Neural cell (in vitro differentiated cells): ENCODE measurements around the gene HRH2. TPM values are rescaled to one million over a fixed set of nuclear protein-coding genes. Genes with fewer than 3 reads are reported as not detected.

ENCODE experiments used
- H2AFZ ChIP-seq: fragments of 200-600, 300-800 bp; sonication (generic), shearing (Covaris generic); 2 replicates; pipeline ENCODE4 v1.6.0; 2014; ENCODE audit warnings: low read depth, mild to moderate bottlenecking, antibody characterized with exemption, low read length, moderate library complexity
- H3F3A ChIP-seq: fragments of 200-600 bp; shearing (Covaris generic); 2 replicates; pipeline ENCODE4 v1.6.1; 2016; ENCODE audit warnings: mild to moderate bottlenecking, moderate library complexity, mixed read lengths, antibody characterized with exemption, low read length; ENCODE audit not compliant: insufficient read depth, poor library complexity, severe bottlenecking
- H3K27ac ChIP-seq: fragments of 200-600, 300-800 bp; sonication (generic), shearing (Covaris generic); 2 replicates; pipeline ENCODE4 v1.5.1; 2014; ENCODE audit warnings: mild to moderate bottlenecking, low read length, moderate library complexity
- H3K27me3 ChIP-seq: fragments of 300-800, 200-600 bp; sonication (generic), shearing (Covaris generic); 2 replicates; pipeline ENCODE4 v1.6.0; 2014; ENCODE audit warnings: mild to moderate bottlenecking, low read depth, low read length, moderate library complexity; ENCODE audit not compliant: insufficient read depth
- H3K36me3 ChIP-seq: fragments of 300-800, 200-600 bp; sonication (generic), shearing (Covaris generic); 2 replicates; pipeline ENCODE4 v1.5.1; 2014; ENCODE audit warnings: mild to moderate bottlenecking, antibody characterized with exemption, low read length, moderate library complexity; ENCODE audit not compliant: insufficient read depth
- H3K4me2 ChIP-seq: fragments of 300-800, 200-600 bp; sonication (generic), shearing (Covaris generic); 2 replicates; pipeline ENCODE4 v1.6.0; 2014; ENCODE audit warnings: mild to moderate bottlenecking, low read length
- H3K4me3 ChIP-seq: fragments of 300-800, 200-600 bp; sonication (generic), shearing (Covaris generic); 2 replicates; pipeline ENCODE4 v1.5.1; 2014; ENCODE audit warnings: mild to moderate bottlenecking, low read length, moderate library complexity
- H3K79me2 ChIP-seq: fragments of 200-600 bp; shearing (Covaris generic); replicated peaks from 2 replicates; pipeline ENCODE4 v1.6.0; 2014; ENCODE audit warnings: mild to moderate bottlenecking, low read length, moderate library complexity; ENCODE audit not compliant: insufficient read depth
- H3K9ac ChIP-seq: fragments of 300-800, 200-600 bp; sonication (generic), shearing (Covaris generic); 2 replicates; pipeline ENCODE4 v1.6.1; 2016; ENCODE audit warnings: mild to moderate bottlenecking, low read length, mixed read lengths
- H3K9me2 ChIP-seq: fragments of 200-600 bp; shearing (Covaris generic); 2 replicates; pipeline ENCODE4 v1.6.1; 2016; ENCODE audit warnings: mild to moderate bottlenecking, low read length, mixed read lengths; ENCODE audit not compliant: insufficient read depth
- H3K9me3 ChIP-seq: fragments of 200-600, 300-800 bp; sonication (generic), shearing (Covaris generic); 2 replicates; pipeline ENCODE4 v1.6.1; 2016; ENCODE audit warnings: mild to moderate bottlenecking, mixed run types, low read length, moderate library complexity, mixed read lengths
- H4K20me1 ChIP-seq: fragments of 200-600 bp; shearing (Covaris generic); 2 replicates; pipeline ENCODE4 v1.6.1; 2016; ENCODE audit warnings: mild to moderate bottlenecking, mixed run types; ENCODE audit not compliant: insufficient read depth
- EP300 ChIP-seq: fragments of 450-650 bp; conservative IDR thresholded peaks from 2 replicates; pipeline ENCODE4 v1.6.1; 2014; ENCODE audit warnings: antibody characterized with exemption, mild to moderate bottlenecking, moderate library complexity; ENCODE audit not compliant: poor library complexity, severe bottlenecking
- EZH2 ChIP-seq: fragments of 200-600, 300-800 bp; shearing (Covaris generic), sonication (generic); IDR thresholded peaks from 2 replicates; pipeline ENCODE4 v1.6.1; 2014; ENCODE audit warnings: antibody characterized with exemption, low read length, borderline replicate concordance, mild to moderate bottlenecking; ENCODE audit not compliant: insufficient read depth, poor library complexity, severe bottlenecking
- MXI1 ChIP-seq: fragments of 450-650 bp; conservative IDR thresholded peaks from 2 replicates; pipeline ENCODE4 v1.6.1; 2014; ENCODE audit warnings: antibody characterized with exemption, mild to moderate bottlenecking; ENCODE audit not compliant: poor library complexity, severe bottlenecking
- POLR2AphosphoS5 ChIP-seq: IDR thresholded peaks from 2 replicates; pipeline ENCODE4 v1.6.1; 2012
- RAD21 ChIP-seq: fragments of 450-650 bp; conservative IDR thresholded peaks from 2 replicates; pipeline ENCODE4 v1.6.1; 2014; ENCODE audit warnings: antibody characterized with exemption, mild to moderate bottlenecking, moderate library complexity
- SMC3 ChIP-seq: fragments of 450-650 bp; conservative IDR thresholded peaks from 2 replicates; pipeline ENCODE4 v1.6.1; 2014; ENCODE audit warnings: antibody characterized with exemption, mild to moderate bottlenecking, moderate library complexity; ENCODE audit not compliant: poor library complexity
- TAF1 ChIP-seq: IDR thresholded peaks from 2 replicates; pipeline ENCODE4 v1.6.1; 2012; ENCODE audit warnings: low read depth
- polyA plus RNA-seq: library from polyadenylated mRNA; depleted of rRNA; stranded (reverse); fragments of >200 nt; gene quantifications from 2 replicates; pipeline ENCODE4 v1.2.3, GENCODE V29; 2014
- TF ChIP-seq, protein P1 (sequence below): fragments of 450-650 bp; IDR thresholded peaks from 2 replicates; pipeline ENCODE4 v1.5.1; 2014; ENCODE audit warnings: antibody characterized with exemption, mild to moderate bottlenecking, moderate library complexity; ENCODE audit not compliant: poor library complexity, severe bottlenecking
- TF ChIP-seq, protein P2 (sequence below): IDR thresholded peaks from 2 replicates; pipeline ENCODE4 v1.6.1; 2012; ENCODE audit warnings: borderline replicate concordance

The HRH2 gene
- polyA plus RNA-seq, 1 donor from 2014 or later: 0.09 TPM

- Histone ChIP-seq H3K4me2 (no peak overlapping the region), H3F3A (no peaks in the 10 kb centered on the region), H3K27me3 (no peaks in the 10 kb centered on the region), H2AFZ (no peak overlapping the region), H3K9me2 (no peaks in the 10 kb centered on the region), H3K79me2 (no peaks in the 10 kb centered on the region), H3K9me3 (no peaks in the 10 kb centered on the region), H3K27ac (no peak overlapping the region), H3K9ac (no peak overlapping the region), H3K4me3 (no peak overlapping the region), H3K36me3 (no peaks in the 10 kb centered on the region), H4K20me1 (no peaks in the 10 kb centered on the region)
- TF ChIP-seq TAF1 (no peak), POLR2AphosphoS5 (peak; percentile 21), EZH2 (no peak)
- TF ChIP-seq, protein P1, sequence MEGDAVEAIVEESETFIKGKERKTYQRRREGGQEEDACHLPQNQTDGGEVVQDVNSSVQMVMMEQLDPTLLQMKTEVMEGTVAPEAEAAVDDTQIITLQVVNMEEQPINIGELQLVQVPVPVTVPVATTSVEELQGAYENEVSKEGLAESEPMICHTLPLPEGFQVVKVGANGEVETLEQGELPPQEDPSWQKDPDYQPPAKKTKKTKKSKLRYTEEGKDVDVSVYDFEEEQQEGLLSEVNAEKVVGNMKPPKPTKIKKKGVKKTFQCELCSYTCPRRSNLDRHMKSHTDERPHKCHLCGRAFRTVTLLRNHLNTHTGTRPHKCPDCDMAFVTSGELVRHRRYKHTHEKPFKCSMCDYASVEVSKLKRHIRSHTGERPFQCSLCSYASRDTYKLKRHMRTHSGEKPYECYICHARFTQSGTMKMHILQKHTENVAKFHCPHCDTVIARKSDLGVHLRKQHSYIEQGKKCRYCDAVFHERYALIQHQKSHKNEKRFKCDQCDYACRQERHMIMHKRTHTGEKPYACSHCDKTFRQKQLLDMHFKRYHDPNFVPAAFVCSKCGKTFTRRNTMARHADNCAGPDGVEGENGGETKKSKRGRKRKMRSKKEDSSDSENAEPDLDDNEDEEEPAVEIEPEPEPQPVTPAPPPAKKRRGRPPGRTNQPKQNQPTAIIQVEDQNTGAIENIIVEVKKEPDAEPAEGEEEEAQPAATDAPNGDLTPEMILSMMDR: no peak
- TF ChIP-seq, protein P2, sequence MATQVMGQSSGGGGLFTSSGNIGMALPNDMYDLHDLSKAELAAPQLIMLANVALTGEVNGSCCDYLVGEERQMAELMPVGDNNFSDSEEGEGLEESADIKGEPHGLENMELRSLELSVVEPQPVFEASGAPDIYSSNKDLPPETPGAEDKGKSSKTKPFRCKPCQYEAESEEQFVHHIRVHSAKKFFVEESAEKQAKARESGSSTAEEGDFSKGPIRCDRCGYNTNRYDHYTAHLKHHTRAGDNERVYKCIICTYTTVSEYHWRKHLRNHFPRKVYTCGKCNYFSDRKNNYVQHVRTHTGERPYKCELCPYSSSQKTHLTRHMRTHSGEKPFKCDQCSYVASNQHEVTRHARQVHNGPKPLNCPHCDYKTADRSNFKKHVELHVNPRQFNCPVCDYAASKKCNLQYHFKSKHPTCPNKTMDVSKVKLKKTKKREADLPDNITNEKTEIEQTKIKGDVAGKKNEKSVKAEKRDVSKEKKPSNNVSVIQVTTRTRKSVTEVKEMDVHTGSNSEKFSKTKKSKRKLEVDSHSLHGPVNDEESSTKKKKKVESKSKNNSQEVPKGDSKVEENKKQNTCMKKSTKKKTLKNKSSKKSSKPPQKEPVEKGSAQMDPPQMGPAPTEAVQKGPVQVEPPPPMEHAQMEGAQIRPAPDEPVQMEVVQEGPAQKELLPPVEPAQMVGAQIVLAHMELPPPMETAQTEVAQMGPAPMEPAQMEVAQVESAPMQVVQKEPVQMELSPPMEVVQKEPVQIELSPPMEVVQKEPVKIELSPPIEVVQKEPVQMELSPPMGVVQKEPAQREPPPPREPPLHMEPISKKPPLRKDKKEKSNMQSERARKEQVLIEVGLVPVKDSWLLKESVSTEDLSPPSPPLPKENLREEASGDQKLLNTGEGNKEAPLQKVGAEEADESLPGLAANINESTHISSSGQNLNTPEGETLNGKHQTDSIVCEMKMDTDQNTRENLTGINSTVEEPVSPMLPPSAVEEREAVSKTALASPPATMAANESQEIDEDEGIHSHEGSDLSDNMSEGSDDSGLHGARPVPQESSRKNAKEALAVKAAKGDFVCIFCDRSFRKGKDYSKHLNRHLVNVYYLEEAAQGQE: no peak
Measured at GRCh38 chr5:175623088-175623487, 34.8 kb upstream of the HRH2 start.

DNA sequence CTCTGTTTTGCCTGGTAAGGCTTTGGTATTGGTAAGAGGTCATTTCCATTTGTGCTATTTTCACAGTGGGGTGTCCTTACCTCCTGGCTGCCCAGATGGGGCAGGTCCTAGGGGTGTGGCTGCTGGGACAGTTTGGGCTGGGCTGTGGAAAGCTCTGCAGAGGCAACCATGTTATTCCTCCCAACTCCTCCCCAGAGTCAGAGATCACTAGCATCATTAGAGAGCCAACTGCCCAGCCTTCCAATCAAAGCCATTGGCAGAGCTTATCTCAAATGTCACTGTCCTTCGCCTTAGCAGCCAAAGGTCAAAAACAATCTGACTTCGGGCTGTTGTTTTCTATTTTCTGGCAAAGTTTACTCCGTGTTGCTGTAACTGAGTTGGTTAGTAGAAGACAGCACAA, 33.6 kb upstream of the HRH2 start:
- Histone ChIP-seq H3K36me3 (no peaks in the 10 kb centered on the region), H4K20me1 (no peaks in the 10 kb centered on the region), H3K9me3 (no peaks in the 10 kb centered on the region), H3K9ac (no peak overlapping the region), H3K4me2 (no peak overlapping the region), H3K79me2 (no peaks in the 10 kb centered on the region), H3K27ac (no peak overlapping the region), H3F3A (no peaks in the 10 kb centered on the region), H3K9me2 (no peaks in the 10 kb centered on the region), H3K27me3 (no peaks in the 10 kb centered on the region), H2AFZ (no peak overlapping the region), H3K4me3 (no peak overlapping the region)
- TF ChIP-seq SMC3 (no peak), EZH2 (no peak), POLR2AphosphoS5 (no peak), RAD21 (no peak), TAF1 (no peak), EP300 (no peak), MXI1 (no peak)
- TF ChIP-seq, protein P2: no peak
- TF ChIP-seq, protein P1: no peak
